ENCODE data around the gene TRPC5OS.
A peak's percentile ranks its signal among the peaks of the same experiment; 100 is the strongest.

The TRPC5OS gene

DNA sequence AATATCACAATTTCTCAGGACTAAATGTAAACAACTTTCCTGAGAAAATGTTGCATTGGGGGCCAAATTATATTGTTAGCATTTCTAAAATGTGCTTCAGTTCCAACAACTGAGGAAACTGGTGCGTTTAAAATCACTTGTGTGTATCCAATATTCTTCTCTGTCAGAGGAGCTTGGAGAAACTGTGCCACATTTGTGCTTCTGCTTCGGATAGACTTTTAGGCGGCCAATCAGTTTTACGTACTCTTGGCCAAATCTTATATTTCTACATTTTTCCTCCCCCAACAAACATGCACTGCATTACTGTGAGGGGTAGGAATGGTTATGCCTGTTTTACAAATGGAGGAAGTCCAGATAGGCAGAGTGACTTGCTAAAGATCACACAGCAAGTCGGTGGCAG is 27.4 kb upstream of the TRPC5OS start:
- Histone ChIP-seq H3K79me2 (ENCODE audit: control insufficient read depth, insufficient read depth, low read length) (no peaks in the 10 kb centered on the region), H3K27ac (ENCODE audit: low read depth, low read length) (no peak overlapping the region), H2AK5ac (ENCODE audit: low read length) (no peak overlapping the region), H3K4me3 (ENCODE audit: low read length) (no peak overlapping the region), H2BK120ac (ENCODE audit: low read depth, low read length) (no peak overlapping the region), H3K36me3 (ENCODE audit: control insufficient read depth, insufficient read depth, low read length) (no peaks in the 10 kb centered on the region), H3K56ac (ENCODE audit: low read length) (no peak overlapping the region), H3K9ac (ENCODE audit: low read length) (no peak overlapping the region), H4K8ac (ENCODE audit: low read depth, low read length) (no peak overlapping the region), H3K4me1 (ENCODE audit: control insufficient read depth, low read depth, low read length) (no peaks in the 10 kb centered on the region), H3K4me2 (ENCODE audit: low read length) (no peak overlapping the region), H3K23ac (ENCODE audit: low read length) (no peak overlapping the region), H3K18ac (ENCODE audit: low read length) (no peak overlapping the region), H4K5ac (ENCODE audit: low read length) (no peak overlapping the region), H3K4ac (ENCODE audit: low read depth, low read length) (no peak overlapping the region), H3K27me3 (ENCODE audit: insufficient read depth, low read length, poor library complexity) (no peaks in the 10 kb centered on the region), H3K79me1 (ENCODE audit: low read length) (no peaks in the 10 kb centered on the region), H2BK15ac (replicated peaks; ENCODE audit: low read depth) (no peak overlapping the region), H2BK5ac (ENCODE audit: low read length) (no peak overlapping the region)
- WGBS (ENCODE audit: extremely low coverage, insufficient coverage, low lambda C conversion rate): no CpG with 5 or more reads among the region's 5 CpGs
- no peak for DNase-seq

- Histone ChIP-seq H3K27ac (ENCODE audit: low read depth, low read length) (no peak overlapping the region), H3K4ac (ENCODE audit: low read depth, low read length) (no peak overlapping the region), H3K9ac (ENCODE audit: low read length) (no peak overlapping the region), H4K8ac (ENCODE audit: low read depth, low read length) (no peak overlapping the region), H3K4me3 (ENCODE audit: low read length) (no peak overlapping the region), H2AK5ac (ENCODE audit: low read length) (no peak overlapping the region), H3K4me2 (ENCODE audit: low read length) (no peak overlapping the region), H3K27me3 (ENCODE audit: insufficient read depth, low read length, poor library complexity) (no peaks in the 10 kb centered on the region), H3K79me1 (ENCODE audit: low read length) (no peaks in the 10 kb centered on the region), H3K79me2 (ENCODE audit: control insufficient read depth, insufficient read depth, low read length) (no peaks in the 10 kb centered on the region), H4K5ac (ENCODE audit: low read length) (no peak overlapping the region), H2BK15ac (replicated peaks; ENCODE audit: low read depth) (no peak overlapping the region), H3K36me3 (ENCODE audit: control insufficient read depth, insufficient read depth, low read length) (no peaks in the 10 kb centered on the region), H3K56ac (ENCODE audit: low read length) (no peak overlapping the region), H3K18ac (ENCODE audit: low read length) (no peak overlapping the region), H2BK5ac (ENCODE audit: low read length) (no peak overlapping the region), H2BK120ac (ENCODE audit: low read depth, low read length) (no peak overlapping the region), H3K23ac (ENCODE audit: low read length) (no peak overlapping the region), H3K4me1 (ENCODE audit: control insufficient read depth, low read depth, low read length) (no peaks in the 10 kb centered on the region)
- DNase-seq: no peak
These were observed 25.0 kb upstream of the TRPC5OS start for GRCh38 chrX:111850975-111851374.

DNA sequence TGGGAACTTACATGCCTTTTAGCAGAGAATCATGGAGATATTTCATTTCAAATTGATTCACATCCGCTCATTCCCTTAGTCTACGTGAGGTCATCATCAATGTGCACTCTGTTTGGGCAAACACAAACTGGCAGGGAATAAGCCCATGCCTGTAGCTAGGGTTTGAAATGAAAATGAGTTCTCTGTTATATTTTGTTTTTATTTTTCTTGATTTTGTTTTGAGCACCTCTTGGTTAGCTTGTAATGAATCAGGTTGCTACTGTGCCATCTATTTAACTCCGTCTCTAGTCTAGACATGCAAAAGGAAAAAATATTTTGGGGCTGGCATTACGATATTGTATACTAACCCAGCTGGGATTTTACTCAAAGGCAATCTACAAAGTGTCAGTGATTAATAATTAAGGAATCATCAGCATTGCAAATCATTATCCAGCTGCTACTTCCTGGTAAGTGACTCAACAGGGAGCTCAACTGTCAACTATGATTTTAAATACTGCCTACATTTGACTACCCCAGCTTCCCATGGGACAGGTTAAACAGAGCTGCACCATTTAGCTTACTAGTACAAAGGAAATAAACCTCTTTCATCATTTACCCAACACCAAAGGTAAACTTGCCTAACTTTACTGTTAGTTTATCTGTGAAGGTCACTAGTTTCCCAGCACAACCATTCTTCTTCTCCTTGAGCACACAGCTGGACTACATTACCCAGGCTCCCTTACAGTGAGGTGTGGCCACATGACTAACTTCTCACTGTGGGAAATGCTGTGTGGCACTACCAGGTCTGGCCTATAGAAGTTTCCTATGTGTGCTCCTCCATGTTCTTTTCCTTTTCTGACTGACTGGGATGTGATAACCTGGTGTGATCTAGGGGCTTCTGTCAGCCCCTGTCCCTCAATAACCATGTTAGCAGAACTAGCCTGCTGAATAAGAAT is 21.2 kb upstream of the TRPC5OS start:
- H2BK15ac ChIP-seq (replicated peaks; ENCODE audit: low read depth): no peak overlapping the region
- no peak overlapping the region for H3K4me2 ChIP-seq (ENCODE audit: low read length)
- no peak overlapping the region for H3K27ac ChIP-seq (ENCODE audit: low read depth, low read length)
- no peak overlapping the region for H3K9ac ChIP-seq (ENCODE audit: low read length)
- H3K79me1 ChIP-seq (ENCODE audit: low read length): no peaks in the 10 kb centered on the region
- WGBS (ENCODE audit: extremely low coverage, insufficient coverage, low lambda C conversion rate): no CpG with 5 or more reads among the region's 4 CpGs
- H3K4me3 ChIP-seq (ENCODE audit: low read length): no peak overlapping the region
- H3K36me3 ChIP-seq (ENCODE audit: control insufficient read depth, insufficient read depth, low read length): no peaks in the 10 kb centered on the region
- H3K18ac ChIP-seq (ENCODE audit: low read length): no peak overlapping the region
- no peak overlapping the region for H3K56ac ChIP-seq (ENCODE audit: low read length)
- H2BK5ac ChIP-seq (ENCODE audit: low read length): no peak overlapping the region
- H3K4ac ChIP-seq (ENCODE audit: low read depth, low read length): no peak overlapping the region
- H4K5ac ChIP-seq (ENCODE audit: low read length): no peak overlapping the region
- DNase-seq: peak; percentile 63
- H4K8ac ChIP-seq (ENCODE audit: low read depth, low read length): no peak overlapping the region
- H3K79me2 ChIP-seq (ENCODE audit: control insufficient read depth, insufficient read depth, low read length): no peaks in the 10 kb centered on the region
- no peak overlapping the region for H2AK5ac ChIP-seq (ENCODE audit: low read length)
- no peak overlapping the region for H2BK120ac ChIP-seq (ENCODE audit: low read depth, low read length)
- H3K4me1 ChIP-seq (ENCODE audit: control insufficient read depth, low read depth, low read length): no peaks in the 10 kb centered on the region
- H3K27me3 ChIP-seq (ENCODE audit: insufficient read depth, low read length, poor library complexity): no peaks in the 10 kb centered on the region
- H3K23ac ChIP-seq (ENCODE audit: low read length): no peak overlapping the region

- Histone ChIP-seq H3K4me2 (ENCODE audit: low read length) (no peak overlapping the region), H2BK15ac (replicated peaks; ENCODE audit: low read depth) (no peak overlapping the region), H3K36me3 (ENCODE audit: control insufficient read depth, insufficient read depth, low read length) (no peaks in the 10 kb centered on the region), H2BK120ac (ENCODE audit: low read depth, low read length) (no peak overlapping the region), H3K27ac (ENCODE audit: low read depth, low read length) (no peak overlapping the region), H4K5ac (ENCODE audit: low read length) (no peak overlapping the region), H3K4me3 (ENCODE audit: low read length) (no peak overlapping the region), H3K56ac (ENCODE audit: low read length) (no peak overlapping the region), H3K9ac (ENCODE audit: low read length) (no peak overlapping the region), H3K27me3 (ENCODE audit: insufficient read depth, low read length, poor library complexity) (no peaks in the 10 kb centered on the region), H2BK5ac (ENCODE audit: low read length) (no peak overlapping the region), H3K18ac (ENCODE audit: low read length) (no peak overlapping the region), H2AK5ac (ENCODE audit: low read length) (no peak overlapping the region), H3K4ac (ENCODE audit: low read depth, low read length) (no peak overlapping the region), H4K8ac (ENCODE audit: low read depth, low read length) (no peak overlapping the region), H3K4me1 (ENCODE audit: control insufficient read depth, low read depth, low read length) (no peaks in the 10 kb centered on the region), H3K23ac (ENCODE audit: low read length) (no peak overlapping the region), H3K79me1 (ENCODE audit: low read length) (no peaks in the 10 kb centered on the region), H3K79me2 (ENCODE audit: control insufficient read depth, insufficient read depth, low read length) (no peaks in the 10 kb centered on the region)
- no peak for DNase-seq
- WGBS (ENCODE audit: extremely low coverage, insufficient coverage, low lambda C conversion rate): no CpG with 5 or more reads among the region's 1 CpG
These were observed 18.4 kb upstream of the TRPC5OS start for GRCh38 chrX:111857534-111858060.

DNA sequence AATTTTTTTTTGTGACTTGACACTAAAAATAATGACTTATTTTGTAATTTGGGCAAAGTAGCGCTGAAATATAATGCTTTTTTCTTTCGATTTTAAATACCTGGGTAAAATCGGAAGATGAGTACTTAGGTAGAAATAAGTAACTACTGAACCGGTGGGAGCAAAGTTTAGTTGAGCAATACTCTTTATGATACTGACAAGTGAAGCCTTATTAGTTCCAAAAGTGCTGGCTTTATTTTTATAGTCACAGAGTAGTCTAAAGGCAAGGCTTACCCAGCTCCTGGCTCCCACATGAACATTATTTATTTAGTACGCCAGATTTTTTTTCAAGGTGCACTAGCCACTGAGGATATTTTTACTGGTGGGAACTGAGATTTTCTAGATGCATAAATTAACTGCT is 14.4 kb upstream of the TRPC5OS start:
- no peak overlapping the region for H3K4ac ChIP-seq (ENCODE audit: low read depth, low read length)
- no peak overlapping the region for H4K8ac ChIP-seq (ENCODE audit: low read depth, low read length)
- H3K4me2 ChIP-seq (ENCODE audit: low read length): no peak overlapping the region
- H3K27me3 ChIP-seq (ENCODE audit: insufficient read depth, low read length, poor library complexity): no peaks in the 10 kb centered on the region
- no CpG with 5 or more reads among the region's 5 CpGs for WGBS (ENCODE audit: extremely low coverage, insufficient coverage, low lambda C conversion rate)
- H2BK120ac ChIP-seq (ENCODE audit: low read depth, low read length): no peak overlapping the region
- H3K79me1 ChIP-seq (ENCODE audit: low read length): no peaks in the 10 kb centered on the region
- no peak for DNase-seq
- H4K5ac ChIP-seq (ENCODE audit: low read length): no peak overlapping the region
- no peak overlapping the region for H3K56ac ChIP-seq (ENCODE audit: low read length)
- H2BK15ac ChIP-seq (replicated peaks; ENCODE audit: low read depth): no peak overlapping the region
- no peak overlapping the region for H3K4me3 ChIP-seq (ENCODE audit: low read length)
- H3K18ac ChIP-seq (ENCODE audit: low read length): no peak overlapping the region
- no peaks in the 10 kb centered on the region for H3K36me3 ChIP-seq (ENCODE audit: control insufficient read depth, insufficient read depth, low read length)
- no peaks in the 10 kb centered on the region for H3K79me2 ChIP-seq (ENCODE audit: control insufficient read depth, insufficient read depth, low read length)
- H2BK5ac ChIP-seq (ENCODE audit: low read length): no peak overlapping the region
- no peak overlapping the region for H3K9ac ChIP-seq (ENCODE audit: low read length)
- H2AK5ac ChIP-seq (ENCODE audit: low read length): no peak overlapping the region
- no peak overlapping the region for H3K27ac ChIP-seq (ENCODE audit: low read depth, low read length)
- H3K23ac ChIP-seq (ENCODE audit: low read length): no peak overlapping the region
- H3K4me1 ChIP-seq (ENCODE audit: control insufficient read depth, low read depth, low read length): no peaks in the 10 kb centered on the region

Measured in mesendoderm (in vitro differentiated cells).